SK-N-SH treated with all-trans-retinoic acid at 6 μM for 48 hours (cell line): ENCODE results near the gene ANAPC4.

Source experiments
- BACH2 ChIP-seq: fragments of 250-450 bp; sonication (Bioruptor Pico); IDR thresholded peaks from 2 replicates; pipeline ENCODE4 v1.9.0; 2021; ENCODE audit warnings: mild to moderate bottlenecking, borderline replicate concordance
- CREB5 ChIP-seq: fragments of 250-450 bp; sonication (Bioruptor Pico); IDR thresholded peaks from 2 replicates; pipeline ENCODE4 v1.5.1; 2020; ENCODE audit warnings: low read depth, mild to moderate bottlenecking, moderate library complexity
- CSRNP3 ChIP-seq: fragments of 250-450 bp; sonication (Bioruptor Pico); IDR thresholded peaks from 2 replicates; pipeline ENCODE4 v1.5.1; 2021; ENCODE audit warnings: mild to moderate bottlenecking, moderate library complexity
- GLIS3 ChIP-seq: fragments of 250-450 bp; sonication (Bioruptor Pico); IDR thresholded peaks from 2 replicates; pipeline ENCODE4 v1.5.0; 2020; ENCODE audit warnings: mild to moderate bottlenecking, moderate library complexity
- PPARA ChIP-seq: fragments of 250-450 bp; sonication (Bioruptor Pico); IDR thresholded peaks from 2 replicates; pipeline ENCODE4 v1.5.0; 2020; ENCODE audit warnings: mild to moderate bottlenecking, borderline replicate concordance
- RARB ChIP-seq: fragments of 250-450 bp; sonication (Bioruptor Pico); IDR thresholded peaks from 2 replicates; pipeline ENCODE4 v1.8.0; 2021; ENCODE audit warnings: mild to moderate bottlenecking, moderate library complexity
- TF ChIP-seq, protein P1 (sequence below): fragments of 250-450 bp; sonication (Bioruptor Pico); IDR thresholded peaks from 2 replicates; pipeline ENCODE4 v1.8.0; 2021; ENCODE audit warnings: low read depth, mild to moderate bottlenecking, moderate library complexity, borderline replicate concordance

DNA sequence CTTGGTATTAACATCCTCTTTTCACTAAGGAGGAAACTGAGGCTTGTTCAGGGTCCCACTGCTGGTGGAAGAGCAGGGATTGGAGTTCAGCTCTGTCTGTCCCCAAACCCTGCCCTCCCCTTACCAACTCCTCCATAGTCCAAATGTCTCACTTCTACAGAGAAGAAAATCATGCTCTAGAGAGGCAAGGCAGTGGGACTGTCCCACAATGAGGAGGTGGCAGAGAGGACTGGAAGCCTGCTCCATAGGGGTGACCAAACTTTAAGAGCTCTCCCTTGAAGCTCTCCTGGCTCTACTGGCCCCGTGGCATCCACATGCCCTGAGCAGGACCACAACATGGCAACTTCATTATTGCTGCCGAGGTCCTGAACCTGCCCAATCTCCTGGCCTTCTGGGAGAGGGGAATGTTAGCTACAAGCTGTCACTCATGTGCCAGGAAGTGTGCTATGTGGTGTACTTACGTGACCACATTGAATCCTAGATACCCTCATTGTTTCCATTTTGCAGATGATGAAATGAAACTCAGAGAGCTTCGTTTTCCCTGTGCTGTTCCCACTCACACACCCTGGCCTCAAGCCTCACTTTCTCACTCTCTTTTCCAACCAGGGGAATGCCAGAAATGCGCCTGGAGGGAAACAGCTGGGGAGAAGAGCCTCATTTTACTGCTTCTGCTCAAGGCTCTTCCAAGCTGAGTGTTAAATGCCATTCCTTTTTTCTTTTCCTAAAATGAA lies 71.5 kb downstream of the ANAPC4 start:
- TF ChIP-seq, protein P1, sequence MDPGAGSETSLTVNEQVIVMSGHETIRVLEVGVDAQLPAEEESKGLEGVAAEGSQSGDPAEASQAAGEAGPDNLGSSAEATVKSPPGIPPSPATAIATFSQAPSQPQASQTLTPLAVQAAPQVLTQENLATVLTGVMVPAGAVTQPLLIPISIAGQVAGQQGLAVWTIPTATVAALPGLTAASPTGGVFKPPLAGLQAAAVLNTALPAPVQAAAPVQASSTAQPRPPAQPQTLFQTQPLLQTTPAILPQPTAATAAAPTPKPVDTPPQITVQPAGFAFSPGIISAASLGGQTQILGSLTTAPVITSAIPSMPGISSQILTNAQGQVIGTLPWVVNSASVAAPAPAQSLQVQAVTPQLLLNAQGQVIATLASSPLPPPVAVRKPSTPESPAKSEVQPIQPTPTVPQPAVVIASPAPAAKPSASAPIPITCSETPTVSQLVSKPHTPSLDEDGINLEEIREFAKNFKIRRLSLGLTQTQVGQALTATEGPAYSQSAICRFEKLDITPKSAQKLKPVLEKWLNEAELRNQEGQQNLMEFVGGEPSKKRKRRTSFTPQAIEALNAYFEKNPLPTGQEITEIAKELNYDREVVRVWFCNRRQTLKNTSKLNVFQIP: no peak
- TF ChIP-seq CSRNP3 (CRISPR knock-in tag): no peak
- no peak for TF ChIP-seq CREB5
- TF ChIP-seq BACH2 (CRISPR knock-in tag): no peak
- no peak for TF ChIP-seq PPARA (CRISPR knock-in tag)
- no peak for TF ChIP-seq GLIS3 (CRISPR knock-in tag)
- no peak for TF ChIP-seq RARB (CRISPR knock-in tag)
